ENCODE measurements around the gene ODAD3.

ODAD3 gene

GRCh38 chr19:11418549-11419506 is 16.1 kb downstream of the ODAD3 start, which contains the start of gene RGL3:
TSS of gene RGL3 (minus strand) at chr19:11419314. CDS start at chr19:11419278, 36 bp downstream.
- Histone ChIP-seq H3K4me2 (ENCODE audit: insufficient read depth, low read length) (no peak within 1 kb of the TSS), H2AFZ (ENCODE audit: low read depth, low read length) (no peak within 1 kb of the TSS), H3K4me3 (ENCODE audit: low read depth in 1 of 2, low read length in 2 of 2) (no peak within 1 kb of the TSS), H3K27me3 (ENCODE audit: insufficient read depth, low read length, poor library complexity) (no peaks in the 10 kb centered on the region), H4K20me1 (ENCODE audit: insufficient read depth, low read length) (no peaks in the 10 kb centered on the region), H3K79me2 (ENCODE audit: insufficient read depth, low read length) (no peaks in the 10 kb centered on the region), H3K9ac (ENCODE audit: low read depth, low read length) (no peak within 1 kb of the TSS), H3K9me3 (ENCODE audit: insufficient read depth, low read length, severe bottlenecking) (no peaks in the 10 kb centered on the region), H3K27ac (ENCODE audit: low read length) (no peak within 1 kb of the TSS), H3K4me1 (ENCODE audit: insufficient read depth, low read length) (no peaks in the 10 kb centered on the region), H3K36me3 (ENCODE audit: insufficient read depth, low read length) (no peaks in the 10 kb centered on the region)
- DNase-seq (no peak), ATAC-seq (ENCODE audit: insufficient read depth, low read depth) (no peak)
- no peak for TF ChIP-seq EZH2 (IDR thresholded peaks at IDR 0.05; ENCODE audit: borderline replicate concordance, low read depth, low read length, severe bottlenecking)
- TF ChIP-seq CTCF (IDR thresholded peaks at IDR 0.05; ENCODE audit: borderline replicate concordance, extremely low read depth, low read length, poor library complexity, severe bottlenecking), result no peak

GRCh38 chr19:11418094-11418548 is 16.8 kb downstream of the ODAD3 start:
- Histone ChIP-seq H3K4me3 (ENCODE audit: low read depth in 1 of 2, low read length in 2 of 2) (no peak overlapping the region), H3K27me3 (ENCODE audit: insufficient read depth, low read length, poor library complexity) (no peaks in the 10 kb centered on the region), H3K9ac (ENCODE audit: low read depth, low read length) (no peak overlapping the region), H4K20me1 (ENCODE audit: insufficient read depth, low read length) (no peaks in the 10 kb centered on the region), H3K4me1 (ENCODE audit: insufficient read depth, low read length) (no peaks in the 10 kb centered on the region), H3K79me2 (ENCODE audit: insufficient read depth, low read length) (no peaks in the 10 kb centered on the region), H3K4me2 (ENCODE audit: insufficient read depth, low read length) (no peak overlapping the region), H2AFZ (ENCODE audit: low read depth, low read length) (no peak overlapping the region), H3K27ac (ENCODE audit: low read length) (no peak overlapping the region), H3K36me3 (ENCODE audit: insufficient read depth, low read length) (no peaks in the 10 kb centered on the region), H3K9me3 (ENCODE audit: insufficient read depth, low read length, severe bottlenecking) (no peaks in the 10 kb centered on the region)
- DNase-seq, result no peak
- TF ChIP-seq CTCF (IDR thresholded peaks at IDR 0.05; ENCODE audit: borderline replicate concordance, extremely low read depth, low read length, poor library complexity, severe bottlenecking) (no peak), EZH2 (IDR thresholded peaks at IDR 0.05; ENCODE audit: borderline replicate concordance, low read depth, low read length, severe bottlenecking) (no peak)
- ATAC-seq (ENCODE audit: insufficient read depth, low read depth), result no peak

DNA sequence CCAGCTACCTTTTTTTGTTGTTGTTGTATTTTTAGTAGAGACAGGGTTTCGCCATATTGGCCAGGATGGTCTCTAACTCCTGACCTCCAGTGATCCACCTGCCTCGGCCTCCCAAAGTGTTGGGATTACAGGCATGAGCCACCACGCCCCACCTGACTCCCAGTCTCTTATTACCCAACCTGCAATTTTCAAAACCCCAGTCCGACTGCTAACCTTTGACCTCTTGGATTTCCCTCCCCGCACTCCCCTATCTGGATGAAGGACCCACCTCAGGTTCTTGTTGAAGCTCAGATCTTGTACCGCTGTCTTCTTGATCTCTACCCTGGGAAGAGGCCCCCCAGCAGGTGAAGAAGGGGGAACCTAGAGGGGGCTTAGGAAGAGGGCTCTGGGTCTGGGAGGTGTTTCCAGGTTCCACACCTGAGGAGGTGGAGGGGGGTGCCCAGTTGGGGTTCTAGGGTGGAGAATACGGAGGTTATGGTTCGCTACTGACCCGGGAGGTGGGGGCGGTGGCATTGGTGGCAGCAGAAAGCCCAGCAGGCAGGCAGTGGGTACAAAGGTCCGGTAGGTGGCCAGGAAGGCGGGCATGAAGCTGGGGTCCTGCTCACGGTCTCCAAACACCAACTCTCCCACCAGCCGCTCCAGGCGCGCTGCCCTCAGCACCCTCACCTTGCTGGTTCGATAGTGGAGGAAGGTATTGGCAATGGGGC is 18.4 kb downstream of the ODAD3 start:
- no peak for ATAC-seq (ENCODE audit: insufficient read depth, low read depth)
- H3K4me2 ChIP-seq (ENCODE audit: insufficient read depth, low read length), result no peak overlapping the region
- H3K27me3 ChIP-seq (ENCODE audit: insufficient read depth, low read length, poor library complexity), result no peaks in the 10 kb centered on the region
- no peak for DNase-seq
- H3K79me2 ChIP-seq (ENCODE audit: insufficient read depth, low read length), result no peaks in the 10 kb centered on the region
- H3K4me1 ChIP-seq (ENCODE audit: insufficient read depth, low read length), result no peaks in the 10 kb centered on the region
- no peaks in the 10 kb centered on the region for H3K36me3 ChIP-seq (ENCODE audit: insufficient read depth, low read length)
- no peaks in the 10 kb centered on the region for H3K9me3 ChIP-seq (ENCODE audit: insufficient read depth, low read length, severe bottlenecking)
- H3K4me3 ChIP-seq (ENCODE audit: low read depth in 1 of 2, low read length in 2 of 2), result no peak overlapping the region
- no peak for TF ChIP-seq EZH2 (IDR thresholded peaks at IDR 0.05; ENCODE audit: borderline replicate concordance, low read depth, low read length, severe bottlenecking)
- TF ChIP-seq CTCF (IDR thresholded peaks at IDR 0.05; ENCODE audit: borderline replicate concordance, extremely low read depth, low read length, poor library complexity, severe bottlenecking), result no peak
- no peaks in the 10 kb centered on the region for H4K20me1 ChIP-seq (ENCODE audit: insufficient read depth, low read length)
- H3K27ac ChIP-seq (ENCODE audit: low read length), result no peak overlapping the region
- no peak overlapping the region for H2AFZ ChIP-seq (ENCODE audit: low read depth, low read length)
- no peak overlapping the region for H3K9ac ChIP-seq (ENCODE audit: low read depth, low read length)

Measured in DND-41 (cell line).